GM12892 (cell line): Measurements from ENCODE around the gene ATE1.

Experiments
- POLR2A ChIP-seq: IDR thresholded peaks from 2 replicates; pipeline ENCODE4 v1.6.1; 2011; ENCODE audit warnings: low read depth, low read length, control low read depth
- POLR2AphosphoS5 ChIP-seq: IDR thresholded peaks from 2 replicates; pipeline ENCODE4 v1.6.1; 2011; ENCODE audit warnings: low read depth, low read length, control low read depth

GRCh38 chr10:121708728-121709674 lies 218.8 kb downstream of the ATE1 start:
- TF ChIP-seq POLR2A (no peak), POLR2AphosphoS5 (no peak)
